Muscle of back (tissue), 11 donors: Measurements from ENCODE around the gene TRMT2B. TPM values are rescaled to one million over a fixed set of nuclear protein-coding genes. Genes with fewer than 3 reads are reported as not detected.
"Not testable (repeated sequence)": the region's sequence is repeated elsewhere in the genome, so short reads cannot be mapped to it uniquely, and the experiment has no call there.

Experiments used
- DNase-seq, 3 donors: peaks; one replicate each; pipeline versions ENCODE4 v3.0.0 to v3.0.0-alpha.2; 2013
- polyA plus RNA-seq, 10 donors: library from polyadenylated mRNA; unstranded; fragments of 120-200 nt; gene quantifications; one replicate each; pipeline ENCODE4 v1.2.1, GENCODE V29; 2013; ENCODE audit not compliant: insufficient read length in 10 of 10

The TRMT2B gene
- polyA plus RNA-seq, 10 donors: 7.1 to 9.3 (median 8.6) TPM

DNA sequence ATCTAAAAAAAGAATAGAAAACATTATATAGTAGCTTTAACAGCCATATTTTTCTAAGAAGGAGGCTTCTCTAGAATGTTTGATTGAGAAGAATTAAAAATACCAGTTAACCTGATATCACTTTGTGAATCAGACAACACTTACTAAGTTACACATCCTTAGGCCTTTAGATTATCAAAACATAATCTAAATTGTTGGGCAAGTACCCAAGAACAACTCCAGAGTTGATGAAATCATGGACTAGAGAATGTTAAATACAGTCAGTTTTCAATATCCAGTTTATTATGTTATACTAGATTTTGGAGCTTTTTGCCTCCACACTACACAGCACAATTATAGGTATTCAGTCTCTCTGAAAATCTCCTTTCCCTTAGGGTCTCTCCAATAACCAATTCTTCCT is 42.8 kb downstream of the TRMT2B start:
- no peak for DNase-seq

DNA sequence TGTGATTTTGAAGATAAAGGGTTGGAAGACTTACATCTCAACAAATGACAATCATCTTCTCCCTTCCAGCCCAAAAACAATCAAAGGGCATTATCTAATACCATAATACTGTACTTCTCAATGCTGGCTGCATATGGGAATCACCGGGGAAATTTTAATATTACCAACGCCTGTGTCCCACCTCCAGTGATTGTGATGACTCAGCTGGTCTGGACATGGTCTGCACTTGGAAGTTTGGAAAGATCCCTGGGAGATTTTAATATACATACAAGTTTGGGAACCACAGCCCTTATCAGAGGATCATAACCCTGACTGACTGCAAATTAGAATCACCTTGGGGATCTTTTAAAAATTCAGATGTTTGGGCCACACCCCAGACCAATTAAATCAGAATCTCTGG is 52.5 kb downstream of the TRMT2B start:
- no peak for DNase-seq

DNA sequence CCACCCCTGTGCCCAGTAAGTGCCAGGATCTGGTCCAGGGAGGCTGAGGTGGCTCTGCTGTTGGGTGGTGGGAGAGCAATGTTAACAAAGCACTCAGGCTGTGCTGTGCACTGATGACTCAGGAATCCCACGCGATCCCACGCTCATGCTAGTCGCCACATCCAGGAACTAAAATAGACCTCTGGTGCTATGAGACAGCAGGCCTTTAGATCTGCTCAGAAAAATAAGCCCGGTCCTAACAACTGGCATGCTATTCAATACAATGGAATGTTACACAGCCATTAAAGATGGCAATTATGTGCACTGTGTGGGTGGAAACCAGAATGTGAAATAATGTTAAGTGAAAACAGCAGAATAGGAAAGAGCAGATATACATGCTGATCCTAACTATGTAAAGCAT is 56.4 kb downstream of the TRMT2B start:
- DNase-seq: peak in 1 of 3 donors; percentile 36

DNA sequence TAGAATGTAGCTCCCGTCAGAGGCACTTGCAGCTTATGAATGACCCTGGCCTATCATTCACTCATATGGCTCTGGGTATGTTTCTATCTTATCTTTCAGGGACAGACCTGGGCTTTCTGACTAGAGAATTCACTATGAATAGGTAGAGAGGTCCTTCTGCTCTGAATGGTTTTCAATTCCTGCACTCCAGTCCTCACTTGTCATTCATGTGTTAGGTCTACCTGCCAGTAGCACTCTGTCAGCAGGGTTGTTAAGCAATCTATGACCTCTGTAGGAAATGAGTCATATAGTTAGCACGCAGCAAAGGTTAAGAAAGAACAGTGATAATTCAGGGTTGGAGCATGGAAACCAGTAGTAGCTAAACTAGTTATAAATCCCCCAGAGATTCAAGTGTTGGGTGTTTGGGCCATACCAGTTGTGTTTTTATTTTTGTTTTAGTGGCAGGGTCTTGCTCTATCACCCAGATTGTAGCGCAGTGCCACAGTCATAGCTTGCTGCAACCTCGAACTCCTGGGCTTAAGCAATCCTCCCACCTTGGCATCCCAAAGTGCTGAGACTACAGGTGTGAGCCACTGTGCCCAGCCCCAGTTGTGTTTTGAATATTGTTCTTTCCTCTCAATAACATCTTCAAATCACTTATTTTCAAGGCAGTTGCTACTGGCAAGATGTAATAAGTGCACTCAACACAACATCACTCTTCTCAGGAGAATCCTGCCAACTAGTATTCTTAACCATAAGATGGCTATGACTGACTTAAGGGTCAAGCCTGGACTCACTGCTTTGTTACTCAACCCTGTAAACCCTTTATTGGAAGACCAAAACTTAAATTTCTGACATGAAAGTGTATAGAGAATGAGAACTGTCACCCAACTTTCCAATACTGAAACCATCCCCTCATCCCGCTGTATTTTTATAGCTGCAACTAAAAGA is 57.3 kb downstream of the TRMT2B start:
- DNase-seq: no peak

DNA sequence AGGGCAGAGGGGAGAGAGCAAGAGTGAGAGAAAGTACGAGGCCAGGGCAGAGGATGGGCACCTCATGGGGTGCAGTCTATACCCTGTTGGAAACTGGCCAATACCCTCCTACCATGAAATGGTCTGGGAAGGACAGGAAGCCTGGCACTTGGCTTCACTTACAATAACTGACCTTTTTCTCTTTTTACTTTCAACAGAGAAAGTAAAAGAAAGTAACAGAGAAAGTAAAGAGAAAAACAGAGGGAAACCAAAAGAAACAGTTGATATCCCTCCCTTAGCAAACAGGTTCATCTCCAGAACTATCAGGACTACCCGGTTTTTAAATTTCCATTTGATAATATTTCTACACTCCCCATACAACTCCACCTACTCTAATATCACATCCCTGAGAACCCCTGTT is 61.8 kb downstream of the TRMT2B start:
- DNase-seq: no peak

DNA sequence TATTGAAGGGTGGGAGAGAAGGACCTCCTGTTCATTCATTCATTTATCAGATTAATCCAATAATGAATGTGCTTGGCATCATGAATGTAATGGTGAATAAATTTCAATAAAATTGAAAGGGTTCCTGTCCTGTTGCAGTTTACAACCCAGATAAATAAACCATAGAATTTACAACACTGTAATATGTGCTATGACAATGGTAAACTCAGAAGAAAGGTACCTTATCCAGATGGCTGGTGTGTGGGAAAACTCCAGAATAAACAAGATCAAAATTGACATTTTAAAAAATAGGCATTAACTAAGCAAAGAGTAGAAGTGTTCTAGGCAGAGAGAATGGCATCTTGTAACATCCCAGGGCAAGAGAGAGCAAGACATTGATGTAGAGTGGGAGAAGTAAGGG is 67.1 kb downstream of the TRMT2B start:
- no peak for DNase-seq

DNA sequence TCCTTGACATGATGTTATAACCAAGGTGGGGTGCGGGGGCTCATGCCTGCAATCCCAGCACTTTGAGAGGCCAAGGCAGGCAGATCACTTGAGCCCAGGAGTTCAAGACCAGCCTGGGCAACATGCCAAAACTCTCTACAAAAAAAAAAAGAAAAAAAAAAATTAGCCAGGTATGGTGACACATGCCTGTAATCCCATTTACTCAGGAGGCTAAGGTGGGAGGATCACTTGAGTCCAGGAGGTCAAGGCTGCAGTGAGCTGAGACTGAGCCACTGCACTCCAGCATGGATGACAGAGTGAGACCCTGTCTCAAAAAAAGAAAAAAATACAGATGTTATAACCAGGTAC is 70.4 kb downstream of the TRMT2B start:
- DNase-seq: not testable (repeated sequence)

DNA sequence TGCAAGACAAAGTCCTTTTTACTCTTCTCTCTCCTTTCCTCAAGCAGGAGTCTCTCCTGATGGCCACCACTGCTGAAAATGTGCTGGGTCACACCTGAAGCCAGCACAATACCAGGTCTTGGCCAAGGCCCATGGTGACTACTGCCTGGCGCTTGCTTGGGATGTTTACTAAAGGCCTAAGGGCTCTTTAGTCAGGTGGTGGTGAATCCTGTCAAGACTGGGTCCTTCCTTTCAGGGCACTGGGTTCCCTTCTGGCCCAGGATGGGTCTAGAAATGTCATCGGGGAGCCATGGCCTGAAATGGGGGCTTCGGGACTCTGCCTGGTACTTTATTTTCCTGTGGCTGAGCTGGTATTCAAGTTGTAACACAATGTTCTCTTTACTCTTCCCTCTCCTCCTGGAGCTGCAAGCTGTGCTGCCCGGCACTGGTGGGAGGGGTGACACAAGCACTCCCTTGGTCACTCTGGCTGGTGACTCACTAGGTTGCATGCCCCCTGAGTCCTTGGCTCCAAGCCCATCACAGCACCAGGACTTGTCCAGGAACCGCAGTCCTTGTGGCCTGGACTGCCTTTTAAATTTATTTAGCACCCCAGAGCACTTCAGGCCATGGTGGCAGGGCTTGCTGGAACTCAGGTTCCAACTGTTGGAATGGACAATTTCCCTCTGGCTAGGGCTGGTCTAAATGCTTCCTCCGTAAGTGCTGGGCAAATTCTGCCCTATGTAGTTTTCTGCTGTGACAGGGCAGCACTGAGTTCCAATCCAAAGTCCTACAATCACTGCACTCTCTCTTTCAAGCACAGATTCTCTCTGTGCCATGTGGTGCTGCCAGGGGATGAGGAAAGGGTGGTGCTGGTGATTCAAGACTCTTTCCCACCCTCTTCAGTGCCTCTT is 71.1 kb downstream of the TRMT2B start:
- no peak for DNase-seq

DNA sequence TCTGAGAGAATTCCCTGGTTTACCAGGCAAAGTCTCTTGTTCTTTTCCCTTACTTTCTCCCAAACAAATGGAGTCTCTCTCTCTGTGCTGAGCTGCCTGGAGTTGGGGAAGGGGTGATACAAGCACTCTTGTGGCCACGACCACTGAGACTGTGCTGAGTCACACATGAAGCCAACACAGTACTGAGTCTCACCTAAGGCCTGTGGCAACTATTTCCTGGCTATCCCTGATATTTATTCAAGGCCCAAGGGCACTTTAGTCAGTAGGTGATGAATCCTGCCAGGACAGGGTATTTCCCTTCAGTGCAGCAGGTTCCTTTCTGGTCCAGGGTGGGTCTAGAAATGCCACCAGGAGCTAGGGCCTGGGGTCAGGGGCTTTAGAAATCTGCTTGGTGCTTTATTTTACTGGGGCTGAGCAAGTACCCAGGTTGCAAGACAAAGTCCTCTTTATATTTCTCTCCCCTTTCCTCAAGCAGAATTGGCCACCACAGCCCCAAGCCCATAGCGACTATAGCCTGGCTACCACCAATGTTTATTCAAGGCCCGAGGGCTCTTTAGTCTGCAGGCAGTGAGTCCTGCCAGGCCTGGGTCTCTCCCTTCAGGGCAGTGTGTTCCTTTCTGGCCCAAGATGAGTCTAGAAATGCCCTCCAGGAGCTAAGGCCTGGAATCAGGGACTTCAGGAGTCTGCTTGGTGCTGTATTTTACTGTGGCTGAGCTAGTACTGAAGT is 71.9 kb downstream of the TRMT2B start:
- DNase-seq: no peak

DNA sequence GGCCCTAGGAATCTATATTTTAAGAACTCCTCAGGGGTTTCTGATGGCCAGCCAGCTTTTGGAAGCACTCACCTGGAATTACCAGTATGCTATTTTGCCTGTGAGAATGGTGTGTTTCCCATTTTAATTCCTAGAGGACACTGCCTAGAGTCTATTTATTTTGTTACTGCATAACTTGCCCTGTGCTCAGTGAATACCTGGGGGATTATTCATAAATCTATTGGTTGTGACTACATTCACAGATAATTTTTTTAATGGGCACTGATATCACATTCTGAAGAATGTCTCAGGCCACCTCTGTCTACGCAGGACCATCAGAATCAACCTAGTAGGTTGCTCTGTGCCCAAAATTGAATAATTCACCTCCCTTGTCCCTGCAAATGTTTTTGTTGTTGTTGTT is 75.7 kb downstream of the TRMT2B start:
- no peak for DNase-seq

DNA sequence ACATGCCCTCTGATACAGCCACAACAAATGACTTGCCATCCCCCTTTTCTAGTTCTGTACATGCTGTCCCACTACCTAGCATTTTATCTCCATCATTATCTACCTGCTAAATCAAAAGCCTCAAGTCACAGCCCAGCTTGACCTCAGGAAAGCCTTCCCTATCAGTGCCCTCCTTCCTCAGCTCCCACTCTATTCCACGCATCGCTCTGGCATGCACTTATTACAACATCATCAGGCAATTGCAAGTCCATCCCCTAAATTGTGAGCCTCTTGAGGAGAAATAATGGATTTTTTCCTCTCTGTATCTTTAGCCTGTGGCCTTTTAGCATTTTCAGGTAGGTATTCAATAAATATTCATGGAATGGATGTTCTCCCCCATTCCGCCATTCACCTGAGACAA is 76.7 kb downstream of the TRMT2B start:
- no peak for DNase-seq

DNA sequence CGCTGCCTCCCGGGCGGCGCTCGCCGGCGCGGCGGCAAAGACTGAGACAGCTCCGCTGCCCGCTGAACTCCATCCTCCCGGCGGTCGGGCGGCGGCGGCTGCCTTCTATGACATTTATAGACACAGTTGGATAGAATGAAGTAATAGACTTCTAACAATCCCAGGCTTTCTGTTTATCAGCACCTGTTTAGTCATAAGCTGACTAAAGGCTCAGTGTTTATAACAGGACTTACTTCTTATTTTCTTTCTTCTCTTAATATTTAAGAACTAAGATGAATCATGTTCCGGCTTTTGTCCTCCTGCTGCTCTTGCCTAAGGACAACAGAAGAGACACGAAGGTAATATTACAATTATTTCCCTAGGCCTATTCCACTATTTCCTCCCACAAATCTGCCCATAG is 78.5 kb downstream of the TRMT2B start:
- DNase-seq: no peak

DNA sequence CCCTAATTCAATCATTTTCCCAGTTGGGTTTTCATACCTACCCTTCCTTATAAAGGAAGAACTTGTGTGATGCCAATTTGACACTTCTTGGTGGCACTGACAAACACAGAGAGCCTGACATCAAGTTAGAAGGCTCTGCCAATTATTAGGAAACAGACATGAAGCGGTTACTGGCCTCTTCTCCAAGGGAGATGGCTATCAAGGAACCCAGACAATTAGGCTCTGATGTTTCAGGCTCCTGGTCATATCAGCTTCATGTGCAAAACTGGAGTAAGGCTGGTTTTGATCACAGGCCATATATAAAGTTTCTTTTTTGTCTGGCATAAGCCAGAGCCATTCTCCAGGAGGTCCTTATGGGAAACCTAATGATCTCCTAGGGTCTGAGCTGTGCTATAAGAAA is 82.0 kb downstream of the TRMT2B start:
- no peak for DNase-seq

DNA sequence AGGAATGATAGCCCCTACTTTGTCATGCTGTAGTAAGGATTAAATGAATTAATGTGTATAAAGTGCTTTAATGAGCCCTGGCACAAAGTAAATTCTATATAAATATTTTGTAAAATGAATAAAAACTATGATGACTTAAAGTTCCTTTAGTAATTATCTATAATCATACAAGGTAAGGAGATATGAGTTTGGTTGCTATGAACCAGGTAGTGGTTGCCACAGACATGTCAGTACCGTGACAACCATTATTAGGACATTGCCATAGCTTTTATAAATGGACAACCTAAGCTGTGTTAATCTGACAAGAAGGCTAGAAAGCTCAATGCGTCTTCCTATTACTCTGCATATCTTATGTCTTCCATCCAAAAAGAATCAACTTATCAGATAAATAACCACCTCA is 82.5 kb downstream of the TRMT2B start, which contains the start of gene ARL13A:
Gene ARL13A, plus strand, starts transcription at position 301 of the 400 bp plus-strand sequence. CDS start 3,982 bp downstream, outside the sequence.
- no peak for DNase-seq

DNA sequence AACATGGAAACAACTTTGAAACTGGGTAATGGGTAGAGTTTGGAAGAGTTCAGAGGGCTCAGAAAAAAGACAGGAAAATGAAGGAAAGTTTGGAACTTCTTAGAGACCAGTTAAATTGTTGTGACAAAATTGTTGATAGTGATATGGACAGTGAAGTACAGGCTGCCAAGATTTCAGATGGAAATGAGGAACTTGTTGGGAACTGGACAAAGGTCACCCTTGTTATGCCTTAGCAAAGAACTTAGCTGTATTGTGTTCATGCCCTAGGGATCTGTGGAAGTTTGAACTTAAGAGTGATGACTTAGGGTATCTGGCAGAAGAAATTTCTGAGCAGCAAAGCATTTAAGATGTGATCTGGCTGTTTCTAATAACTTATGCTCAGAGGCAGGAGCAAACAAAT is 87.5 kb downstream of the TRMT2B start:
- DNase-seq: no peak

DNA sequence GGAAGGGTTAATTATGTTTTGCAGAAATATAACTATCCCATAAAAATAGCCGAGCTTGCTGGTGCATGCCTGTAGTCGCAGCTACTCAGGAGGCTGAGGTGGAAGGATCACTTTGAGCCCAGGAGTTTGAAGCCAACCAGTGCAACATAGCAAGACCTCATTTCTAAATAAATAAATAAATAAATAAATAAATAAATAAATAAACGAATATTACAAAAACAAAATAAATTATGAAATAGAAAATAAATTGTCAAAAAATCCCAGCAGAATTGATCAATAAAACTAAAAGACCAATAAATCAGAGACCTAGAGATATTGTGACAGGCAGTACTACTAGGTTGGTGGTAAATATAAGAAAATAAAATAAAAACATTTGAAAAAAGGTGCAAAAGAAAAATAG is 89.1 kb downstream of the TRMT2B start:
- no peak for DNase-seq

Other genes starting within 250 kb of the TRMT2B start
- gene CSTF2, start 231.7 kb downstream of the TRMT2B start, polyA plus RNA-seq: 10 to 100 TPM in 7 of 10 donors, 1 to 10 TPM in 3; 8.9 to 13.4 (median 10.6) TPM
- under 1 TPM in 9 of 10 donors, not detected in 1; 0.11 to 0.75 (median 0.34) TPM for gene NOX1, start 177.8 kb downstream of the TRMT2B start, polyA plus RNA-seq
- gene XKRX, start 123.2 kb downstream of the TRMT2B start, polyA plus RNA-seq: under 1 TPM in 4 of 10 donors, not detected in 6; 0.05 to 0.48 (median 0.28) TPM
- under 1 TPM in 3 of 10 donors, not detected in 7; 0.17 to 0.35 (median 0.29) TPM for gene ARL13A, start 82.4 kb downstream of the TRMT2B start, polyA plus RNA-seq
- gene TMEM35A, start 26.8 kb upstream of the TRMT2B start, polyA plus RNA-seq: 1 to 10 TPM; 2.2 to 4.8 (median 2.7) TPM
- gene CENPI, start 46.1 kb upstream of the TRMT2B start, polyA plus RNA-seq: 1 to 10 TPM; 4.3 to 9.1 (median 5.3) TPM
- 1 to 10 TPM in 9 of 10 donors, under 1 TPM in 1; 0.97 to 3.4 (median 1.7) TPM for gene DRP2, start 167.7 kb upstream of the TRMT2B start, polyA plus RNA-seq
- under 1 TPM; 0.12 to 0.46 (median 0.18) TPM for gene TAF7L, start 239.2 kb upstream of the TRMT2B start, polyA plus RNA-seq